ENCODE measurements around the gene C5orf52. TPM values are rescaled to one million over a fixed set of nuclear protein-coding genes. Genes with fewer than 3 reads are reported as not detected.
A peak's percentile ranks its signal among the peaks of the same experiment; 100 is the strongest.
"Not testable (repeated sequence)": the region's sequence is repeated elsewhere in the genome, so short reads cannot be mapped to it uniquely, and the experiment has no call there.

Gene C5orf52
- total RNA-seq, 4 donors from 2014 or later = not detected

- WGBS, 2 donors = 90 to 93% methylated on average over 6 of the region's 6 CpGs
- DNase-seq (ENCODE audit: low spot score in 2 of 2) = no peak
- H3K4me3 ChIP-seq (ENCODE audit: low read depth, poor library complexity, severe bottlenecking) = no peak overlapping the region
- TF ChIP-seq POLR2A (IDR thresholded peaks at IDR 0.05) (no peak), CTCF (IDR thresholded peaks at IDR 0.05) (no peak)
- intact Hi-C loops (cut with DNase I; ENCODE audit: low total_unique reads) = no loop called here
Measured at GRCh38 chr5:157669701-157670097, 1.6 kb upstream of the C5orf52 start.

- DNase-seq (ENCODE audit: low spot score in 2 of 2) = peak in 1 of 2 donors; percentile 82
- intact Hi-C loops (cut with DNase I; ENCODE audit: low total_unique reads) = no loop called here
- 28 to 44% methylated on average over 46 to 57 of the region's 57 CpGs for WGBS, 2 donors
- no peak for TF ChIP-seq CTCF (IDR thresholded peaks at IDR 0.05)
- TF ChIP-seq POLR2A (IDR thresholded peaks at IDR 0.05) = no peak
- no peak overlapping the region for H3K4me3 ChIP-seq (ENCODE audit: low read depth, poor library complexity, severe bottlenecking)
Measured at GRCh38 chr5:157671592-157672330, 428 bp downstream of the C5orf52 start.

GRCh38 chr5:157672976-157673375 is 1.6 kb downstream of the C5orf52 start:
- WGBS, 2 donors = 90 to 95% methylated on average over 8 of the region's 8 CpGs

GRCh38 chr5:157674351-157674750 is 3.0 kb downstream of the C5orf52 start:
- intact Hi-C loops (cut with DNase I; ENCODE audit: low total_unique reads); H3K4me3 ChIP-seq (ENCODE audit: low read depth, poor library complexity, severe bottlenecking): not testable (repeated sequence)
- WGBS, 2 donors = 86 to 89% methylated on average over 4 of the region's 4 CpGs
- DNase-seq (ENCODE audit: low spot score in 2 of 2) = peak in 1 of 2 donors; percentile 29

More at GRCh38 chr5:157672976-157673375, 1.6 kb downstream of the C5orf52 start:
- peak in 1 of 2 donors; percentile 49 for DNase-seq (ENCODE audit: low spot score in 2 of 2)
- TF ChIP-seq CTCF (IDR thresholded peaks at IDR 0.05) (no peak), POLR2A (IDR thresholded peaks at IDR 0.05) (no peak)
- H3K4me3 ChIP-seq (ENCODE audit: low read depth, poor library complexity, severe bottlenecking) = no peak overlapping the region
- intact Hi-C loops (cut with DNase I; ENCODE audit: low total_unique reads) = no loop called here

- no peak overlapping the region for H3K4me3 ChIP-seq (ENCODE audit: low read depth, poor library complexity, severe bottlenecking)
- intact Hi-C loops (cut with DNase I; ENCODE audit: low total_unique reads) = no loop called here
- DNase-seq (ENCODE audit: low spot score in 2 of 2) = no peak
- TF ChIP-seq POLR2A (IDR thresholded peaks at IDR 0.05) = no peak
- TF ChIP-seq CTCF (IDR thresholded peaks at IDR 0.05) = no peak
- 49 to 52% methylated on average over 3 of the region's 3 CpGs for WGBS, 2 donors
Measured at GRCh38 chr5:157677931-157678330, 6.6 kb downstream of the C5orf52 start.

GRCh38 chr5:157679801-157680200 is 8.5 kb downstream of the C5orf52 start:
- no peak for TF ChIP-seq CTCF (IDR thresholded peaks at IDR 0.05)
- no peak for TF ChIP-seq POLR2A (IDR thresholded peaks at IDR 0.05)
- WGBS, 2 donors = 95 to 97% methylated on average over 9 of the region's 9 CpGs
- peak in 1 of 2 donors; percentile 28 for DNase-seq (ENCODE audit: low spot score in 2 of 2)
- intact Hi-C loops (cut with DNase I; ENCODE audit: low total_unique reads) = no loop called here
- no peak overlapping the region for H3K4me3 ChIP-seq (ENCODE audit: low read depth, poor library complexity, severe bottlenecking)
